H9 (cell line): ENCODE results near the gene DHPS. TPM values are rescaled to one million over a fixed set of nuclear protein-coding genes. Genes with fewer than 3 reads are reported as not detected.
A peak's percentile ranks its signal among the peaks of the same experiment; 100 is the strongest.
"Not testable (repeated sequence)": the region's sequence is repeated elsewhere in the genome, so short reads cannot be mapped to it uniquely, and the experiment has no call there.

Experiments
- DNase-seq: peaks from one replicate; pipeline ENCODE4 v3.0.0-alpha.2; 2017
- H2AFZ ChIP-seq: one replicate; pipeline ENCODE4 v1.6.1; 2013; ENCODE audit warnings: mild to moderate bottlenecking, low read length, control low read depth, moderate library complexity
- H2AK5ac ChIP-seq: 2 replicates; pipeline ENCODE4 v1.6.1; 2013; ENCODE audit warnings: low read length, control low read depth, mixed read lengths; ENCODE audit not compliant: insufficient read length
- H2BK120ac ChIP-seq: one replicate; pipeline ENCODE4 v1.6.1; 2013; ENCODE audit warnings: low read depth, mild to moderate bottlenecking, low read length, control low read depth, inconsistent platforms; ENCODE audit not compliant: poor library complexity, severe bottlenecking
- H2BK12ac ChIP-seq: 2 replicates; pipeline ENCODE4 v1.6.1; 2013; ENCODE audit warnings: low read length, control low read depth, mixed read lengths, low read depth; ENCODE audit not compliant: insufficient read length
- H2BK15ac ChIP-seq: 2 replicates; pipeline ENCODE4 v1.6.1; 2013; ENCODE audit warnings: low read depth, low read length, control low read depth
- H2BK20ac ChIP-seq: one replicate; pipeline ENCODE4 v1.6.1; 2013; ENCODE audit warnings: low read depth, mild to moderate bottlenecking, low read length, control low read depth, inconsistent platforms; ENCODE audit not compliant: poor library complexity, severe bottlenecking
- H2BK5ac ChIP-seq: 2 replicates; pipeline ENCODE4 v1.6.1; 2013; ENCODE audit warnings: low read length, control low read depth, mixed read lengths; ENCODE audit not compliant: insufficient read length
- H3K14ac ChIP-seq: 2 replicates; pipeline ENCODE4 v1.6.1; 2013; ENCODE audit warnings: low read length, control low read depth; ENCODE audit not compliant: insufficient read depth
- H3K18ac ChIP-seq: 2 replicates; pipeline ENCODE4 v1.6.1; 2013; ENCODE audit warnings: low read depth, mild to moderate bottlenecking, mixed read lengths, low read length, control low read depth; ENCODE audit not compliant: insufficient read length
- H3K23ac ChIP-seq: 2 replicates; pipeline ENCODE4 v1.6.1; 2013; ENCODE audit warnings: low read length, control low read depth, mixed read lengths, low read depth; ENCODE audit not compliant: insufficient read length
- H3K23me2 ChIP-seq: 2 replicates; pipeline ENCODE4 v1.6.1; 2013; ENCODE audit warnings: low read depth, mild to moderate bottlenecking, mixed read lengths, low read length, control low read depth; ENCODE audit not compliant: insufficient read length, poor library complexity, severe bottlenecking
- H3K27ac ChIP-seq: 2 replicates; pipeline ENCODE4 v1.5.1; 2013; ENCODE audit warnings: low read length, control low read depth, mixed read lengths, low read depth; ENCODE audit not compliant: insufficient read length
- H3K27me3 ChIP-seq: 2 replicates; pipeline ENCODE4 v1.6.1; 2013; ENCODE audit warnings: low read length, control low read depth, inconsistent platforms; ENCODE audit not compliant: insufficient read depth
- H3K4ac ChIP-seq: 2 replicates; pipeline ENCODE4 v1.6.1; 2013; ENCODE audit warnings: low read depth, mild to moderate bottlenecking, control low read depth, inconsistent platforms, low read length, moderate library complexity
- H3K4me1 ChIP-seq: 2 replicates; pipeline ENCODE4 v1.6.1; 2013; ENCODE audit warnings: low read length, control low read depth, inconsistent platforms; ENCODE audit not compliant: insufficient read depth
- H3K4me2 ChIP-seq: 2 replicates; pipeline ENCODE4 v1.6.1; 2013; ENCODE audit warnings: low read length, control low read depth, mixed read lengths; ENCODE audit not compliant: insufficient read length, insufficient read depth
- H3K56ac ChIP-seq: 2 replicates; pipeline ENCODE4 v1.6.1; 2013; ENCODE audit warnings: low read depth, mild to moderate bottlenecking, mixed read lengths, low read length, control low read depth; ENCODE audit not compliant: insufficient read length
- H3K79me1 ChIP-seq: 2 replicates; pipeline ENCODE4 v1.6.1; 2013; ENCODE audit warnings: low read depth, mild to moderate bottlenecking, moderate library complexity, low read length, control low read depth, inconsistent platforms; ENCODE audit not compliant: insufficient read depth, poor library complexity, severe bottlenecking
- H3K79me2 ChIP-seq: 2 replicates; pipeline ENCODE4 v1.6.1; 2013; ENCODE audit warnings: low read length, control low read depth, inconsistent platforms; ENCODE audit not compliant: insufficient read depth
- H3K9ac ChIP-seq: 2 replicates; pipeline ENCODE4 v1.6.1; 2013; ENCODE audit warnings: low read length, control low read depth, mixed read lengths; ENCODE audit not compliant: insufficient read length; ENCODE audit errors: extremely low read depth
- H3K9me3 ChIP-seq: one replicate; pipeline ENCODE4 v1.6.1; 2013; ENCODE audit warnings: low read depth, low read length, inconsistent platforms; ENCODE audit not compliant: control insufficient read depth
- H3T11ph ChIP-seq: one replicate; pipeline ENCODE4 v1.6.1; 2013; ENCODE audit warnings: mild to moderate bottlenecking, low read length, control low read depth, inconsistent platforms
- H4K20me1 ChIP-seq: one replicate; pipeline ENCODE4 v1.6.1; 2013; ENCODE audit not compliant: control insufficient read depth, insufficient read length, insufficient read depth
- H4K5ac ChIP-seq: 2 replicates; pipeline ENCODE4 v1.6.1; 2013; ENCODE audit warnings: low read depth, mild to moderate bottlenecking, mixed read lengths, low read length, control low read depth; ENCODE audit not compliant: insufficient read length
- H4K8ac ChIP-seq: replicated peaks from 2 replicates; pipeline ENCODE4 v1.6.1; 2013; ENCODE audit warnings: low read length, control low read depth, mixed read lengths, low read depth; ENCODE audit not compliant: insufficient read length
- H4K91ac ChIP-seq: 2 replicates; pipeline ENCODE4 v1.6.1; 2013; ENCODE audit warnings: low read depth, mild to moderate bottlenecking, moderate library complexity, mixed read lengths, low read length, control low read depth; ENCODE audit not compliant: insufficient read length
- H3K27ac Mint-ChIP-seq, 3 experiments: 2 replicates in 2 of 3; 3 replicates in 1 of 3; pipeline ENCODE4 v1.8.0; 2020 to 2021; ENCODE audit warnings: mixed read lengths in 3 of 3, mild to moderate bottlenecking in 1 of 3, moderate library complexity in 1 of 3
- H3K27me3 Mint-ChIP-seq: 2 replicates; pipeline ENCODE4 v1.8.0; 2021; ENCODE audit warnings: low read depth, mild to moderate bottlenecking, moderate library complexity, mixed read lengths
- H3K36me3 Mint-ChIP-seq, 3 experiments: 2 replicates in 2 of 3; 3 replicates in 1 of 3; pipeline ENCODE4 v1.8.0; 2020 to 2021; ENCODE audit warnings: low read depth in 3 of 3, mixed read lengths in 3 of 3; ENCODE audit not compliant: insufficient read depth in 1 of 3
- H3K4me1 Mint-ChIP-seq, 2 experiments: 2 replicates each; pipeline ENCODE4 v1.8.0; 2020; ENCODE audit warnings: mixed read lengths in 2 of 2
- H3K4me3 Mint-ChIP-seq, 2 experiments: 2 replicates in 1 of 2; 3 replicates in 1 of 2; pipeline ENCODE4 v1.8.0; 2020 to 2021; ENCODE audit warnings: mild to moderate bottlenecking in 2 of 2, mixed read lengths in 2 of 2, moderate library complexity in 1 of 2
- H3K9me3 Mint-ChIP-seq, 2 experiments: 2 replicates in 1 of 2; 3 replicates in 1 of 2; pipeline ENCODE4 v1.8.0; 2020; ENCODE audit warnings: mild to moderate bottlenecking in 2 of 2, mixed read lengths in 2 of 2, moderate library complexity in 1 of 2
- CTCF ChIP-seq: fragments of 200-600 bp; sonication (generic); conservative IDR thresholded peaks from 3 replicates; pipeline ENCODE4 v1.8.0; 2021; ENCODE audit warnings: antibody characterized with exemption, mild to moderate bottlenecking
- WGBS: extraction: QIAGEN DNeasy Blood & Tissue Kit; methylation state at CpG from one replicate; pipeline ENCODE4 v1.1.7; 2013; ENCODE audit warnings: missing lambda C conversion rate, low lambda C conversion rate, mixed read lengths; ENCODE audit not compliant: insufficient read length; ENCODE audit errors: extremely low coverage; 5-methylcytosine and 5-hydroxymethylcytosine counted together
- total RNA-seq: library from RNA; stranded (reverse); gene quantifications from 2 replicates; pipeline ENCODE4 v1.2.1, GENCODE V29; 2021

DHPS gene
- total RNA-seq, 1 experiment from 2014 or later, result 94.9 TPM

DNA sequence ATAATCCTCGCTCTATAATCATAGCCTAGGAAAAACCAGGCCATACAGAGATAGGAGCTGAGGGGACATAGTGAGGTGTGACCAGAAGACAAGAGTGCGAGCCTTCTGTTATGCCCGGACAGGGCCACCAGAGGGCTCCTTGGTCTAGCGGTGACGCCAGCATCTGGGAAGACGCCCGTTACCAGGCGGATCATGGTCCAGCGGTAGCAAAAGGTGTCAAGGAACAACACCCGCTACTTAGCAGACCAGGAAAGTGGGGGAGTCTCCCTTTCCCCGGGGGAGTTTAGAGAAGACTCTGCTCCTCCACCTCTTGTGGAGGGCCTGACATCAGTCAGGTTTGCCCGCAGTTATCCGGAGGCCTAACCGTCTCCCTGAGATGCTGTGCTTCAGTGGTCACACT is 30.4 kb upstream of the DHPS start:
- H2BK12ac ChIP-seq, H2AK5ac ChIP-seq, H3K9me3 ChIP-seq, H2BK5ac ChIP-seq, H3K4me1 ChIP-seq, H3K23me2 ChIP-seq, H3K9me3 Mint-ChIP-seq, H4K91ac ChIP-seq, H3K27ac ChIP-seq, H3K27ac Mint-ChIP-seq, H2BK15ac ChIP-seq, H3K27me3 Mint-ChIP-seq, H3K4me1 Mint-ChIP-seq, H4K8ac ChIP-seq, H3K18ac ChIP-seq, H3K4me2 ChIP-seq, H2AFZ ChIP-seq, H2BK20ac ChIP-seq, DNase-seq, H3K4ac ChIP-seq, H4K5ac ChIP-seq, H3K27me3 ChIP-seq, H3T11ph ChIP-seq, H3K4me3 Mint-ChIP-seq, H3K9ac ChIP-seq, H3K79me1 ChIP-seq, H3K23ac ChIP-seq, H3K14ac ChIP-seq, H3K56ac ChIP-seq, H2BK120ac ChIP-seq, H4K20me1 ChIP-seq, H3K79me2 ChIP-seq: not testable (repeated sequence)
- H3K36me3 Mint-ChIP-seq, result peaks cover 52 to 86% (median 84%) of the 10 kb centered on the region in 3 experiments; a peak in 6 of 7 replicates
- no CpG with 5 or more reads among the region's 14 CpGs for WGBS
- peak; percentile 56 for TF ChIP-seq CTCF
